AML-193 (cell line): ENCODE measurements around the gene SPAG9.

ENCODE experiments used
- DNase-seq, 2 experiments: peaks; one replicate each; lab custom pipeline; 2025; lab: John Stamatoyannopoulos, UW

Gene SPAG9

GRCh38 chr17:51035431-51035830 is 85.2 kb downstream of the SPAG9 start:
- DNase-seq, result peak; percentile 15 to 22

- DNase-seq, result no peak
These were observed 85.9 kb downstream of the SPAG9 start for GRCh38 chr17:51034800-51035199.

GRCh38 chr17:51032850-51033249 is 87.8 kb downstream of the SPAG9 start:
- DNase-seq, result no peak

- DNase-seq, result no peak
These were observed 90.9 kb downstream of the SPAG9 start for GRCh38 chr17:51029568-51030463.

- DNase-seq, result no peak
These were observed 91.5 kb downstream of the SPAG9 start for GRCh38 chr17:51029142-51029541.

- DNase-seq, result no peak
These were observed 92.3 kb downstream of the SPAG9 start for GRCh38 chr17:51028176-51028863.

GRCh38 chr17:51018541-51018940 is 102.1 kb downstream of the SPAG9 start:
- DNase-seq, result no peak

- no peak for DNase-seq
These were observed 103.4 kb downstream of the SPAG9 start for GRCh38 chr17:51017270-51017669.

GRCh38 chr17:51016099-51016498 is 104.6 kb downstream of the SPAG9 start:
- DNase-seq, result no peak

GRCh38 chr17:51015145-51015558 is 105.5 kb downstream of the SPAG9 start:
- no peak for DNase-seq

- no peak for DNase-seq
These were observed 106.5 kb downstream of the SPAG9 start for GRCh38 chr17:51014129-51014528.

GRCh38 chr17:51013322-51013721 is 107.3 kb downstream of the SPAG9 start:
- no peak for DNase-seq

GRCh38 chr17:51012538-51012937 is 108.1 kb downstream of the SPAG9 start:
- no peak for DNase-seq

GRCh38 chr17:51010173-51010675 is 110.4 kb downstream of the SPAG9 start:
- no peak for DNase-seq

- no peak for DNase-seq
These were observed 114.1 kb downstream of the SPAG9 start for GRCh38 chr17:51006601-51007000.

- DNase-seq, result no peak
These were observed 114.9 kb downstream of the SPAG9 start for GRCh38 chr17:51005768-51006167.

GRCh38 chr17:51004249-51004648 is 116.4 kb downstream of the SPAG9 start:
- DNase-seq, result no peak

- DNase-seq, result peak; percentile 84 to 91
These were observed 119.6 kb downstream of the SPAG9 start for GRCh38 chr17:51000835-51001638.

GRCh38 chr17:50995668-50996067 is 125.0 kb downstream of the SPAG9 start:
- DNase-seq, result no peak

GRCh38 chr17:50993544-50993943 is 127.1 kb downstream of the SPAG9 start:
- no peak for DNase-seq

- DNase-seq, result no peak
These were observed 131.5 kb downstream of the SPAG9 start for GRCh38 chr17:50989149-50989548.

GRCh38 chr17:50988427-50988826 is 132.2 kb downstream of the SPAG9 start:
- DNase-seq, result no peak
